Right atrium auricular region (tissue), 2 donors: ENCODE data around the gene MXI1. TPM values are rescaled to one million over a fixed set of nuclear protein-coding genes. Genes with fewer than 3 reads are reported as not detected.
"Not testable (repeated sequence)": the region's sequence is repeated elsewhere in the genome, so short reads cannot be mapped to it uniquely, and the experiment has no call there.

Experiments
- DNase-seq: peaks from one replicate; pipeline ENCODE4 v3.0.0-alpha.2; 2019; ENCODE audit warnings: low spot score
- H3K27ac ChIP-seq, 2 donors: fragments of 200-600 bp; sonication (generic); 1 replicate in 1 of 2; 2 replicates in 1 of 2; pipeline ENCODE4 v1.5.1; 2016 to 2019
- H3K27me3 ChIP-seq, 2 donors: fragments of 200-600 bp; sonication (generic); one replicate each; pipeline versions ENCODE4 v1.5.1 to v1.6.0; 2017 to 2019
- H3K36me3 ChIP-seq: fragments of 200-600 bp; sonication (generic); one replicate; pipeline ENCODE4 v1.5.1; 2016
- H3K4me1 ChIP-seq, 2 donors: fragments of 200-600 bp; sonication (generic); one replicate each; pipeline versions ENCODE4 v1.5.1 to v1.6.0; 2017 to 2019
- H3K4me3 ChIP-seq, 2 donors: fragments of 200-600 bp; sonication (generic); 1 replicate in 1 of 2; 2 replicates in 1 of 2; pipeline ENCODE4 v1.5.1; 2017 to 2019; ENCODE audit warnings: mild to moderate bottlenecking in 1 of 2, moderate library complexity in 1 of 2
- H3K9me3 ChIP-seq, 2 donors: fragments of 200-600 bp; sonication (generic); one replicate each; pipeline ENCODE4 v1.5.1; 2019
- total RNA-seq, 2 donors: library from RNA; depleted of rRNA; stranded (reverse); fragments of >200 nt; gene quantifications; one replicate each; pipeline ENCODE4 v1.1.0, GENCODE V29; 2016
- TF ChIP-seq, protein P1 (sequence below), 2 donors: fragments of 200-600 bp; sonication (generic); IDR thresholded peaks; one replicate each; pipeline ENCODE4 v1.5.1; 2019; ENCODE audit warnings: antibody characterized with exemption in 2 of 2

Gene MXI1
- total RNA-seq, 2 donors from 2014 or later = 50.8 to 78.8 TPM

DNA sequence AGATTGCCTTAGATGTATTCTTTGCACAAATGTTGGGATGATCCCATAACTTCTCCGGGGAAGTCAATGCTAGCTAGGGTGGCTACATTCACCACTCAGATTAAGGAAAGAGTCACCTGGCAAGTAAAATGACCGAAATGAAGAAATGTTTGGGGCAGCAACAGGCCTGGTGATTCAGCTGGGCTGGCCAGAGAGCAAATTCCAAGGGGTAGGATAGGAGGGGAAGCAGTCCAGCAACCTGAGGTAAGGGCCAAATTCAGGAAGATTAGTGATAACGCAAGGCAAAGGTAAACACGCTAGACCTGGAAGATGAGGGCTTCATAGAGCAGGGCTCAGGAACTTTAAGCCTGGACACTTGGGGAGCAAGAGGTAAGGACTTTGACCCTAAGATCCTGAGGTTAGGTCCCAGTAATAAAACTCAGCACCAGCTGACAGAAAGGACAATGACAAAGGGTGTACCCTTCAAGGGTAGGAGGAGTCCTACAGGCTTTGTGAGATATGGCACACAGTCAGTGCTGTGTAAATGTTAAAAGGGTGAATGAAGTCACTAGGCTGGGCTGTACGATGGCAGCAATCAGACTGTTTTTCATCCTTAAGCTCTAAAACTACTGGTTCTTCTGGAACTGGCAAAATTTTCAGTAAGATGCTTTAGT is 120.0 kb downstream of the MXI1 start:
- no peaks in the 10 kb centered on the region for H3K36me3 ChIP-seq
- no peak for DNase-seq
- H3K4me3 ChIP-seq = no peak overlapping the region
- no peaks in the 10 kb centered on the region for H3K27me3 ChIP-seq
- H3K4me1 ChIP-seq = no peaks in the 10 kb centered on the region
- peaks cover 0 to 16% of the 10 kb centered on the region in 2 donors for H3K9me3 ChIP-seq
- H3K27ac ChIP-seq = no peak overlapping the region
- TF ChIP-seq, protein P1, sequence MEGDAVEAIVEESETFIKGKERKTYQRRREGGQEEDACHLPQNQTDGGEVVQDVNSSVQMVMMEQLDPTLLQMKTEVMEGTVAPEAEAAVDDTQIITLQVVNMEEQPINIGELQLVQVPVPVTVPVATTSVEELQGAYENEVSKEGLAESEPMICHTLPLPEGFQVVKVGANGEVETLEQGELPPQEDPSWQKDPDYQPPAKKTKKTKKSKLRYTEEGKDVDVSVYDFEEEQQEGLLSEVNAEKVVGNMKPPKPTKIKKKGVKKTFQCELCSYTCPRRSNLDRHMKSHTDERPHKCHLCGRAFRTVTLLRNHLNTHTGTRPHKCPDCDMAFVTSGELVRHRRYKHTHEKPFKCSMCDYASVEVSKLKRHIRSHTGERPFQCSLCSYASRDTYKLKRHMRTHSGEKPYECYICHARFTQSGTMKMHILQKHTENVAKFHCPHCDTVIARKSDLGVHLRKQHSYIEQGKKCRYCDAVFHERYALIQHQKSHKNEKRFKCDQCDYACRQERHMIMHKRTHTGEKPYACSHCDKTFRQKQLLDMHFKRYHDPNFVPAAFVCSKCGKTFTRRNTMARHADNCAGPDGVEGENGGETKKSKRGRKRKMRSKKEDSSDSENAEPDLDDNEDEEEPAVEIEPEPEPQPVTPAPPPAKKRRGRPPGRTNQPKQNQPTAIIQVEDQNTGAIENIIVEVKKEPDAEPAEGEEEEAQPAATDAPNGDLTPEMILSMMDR (IDR thresholded peaks at IDR 0.05) = no peak

GRCh38 chr10:110330675-110331074 is 123.3 kb downstream of the MXI1 start:
- Histone ChIP-seq H3K9me3 (peaks cover 0 to 16% of the 10 kb centered on the region in 2 donors), H3K27me3 (no peaks in the 10 kb centered on the region), H3K4me1 (peaks cover 0 to 1% of the 10 kb centered on the region in 2 donors), H3K36me3 (no peaks in the 10 kb centered on the region), H3K27ac (no peak overlapping the region), H3K4me3 (no peak overlapping the region)
- no peak for DNase-seq
- TF ChIP-seq, protein P1 (IDR thresholded peaks at IDR 0.05) = no peak

DNA sequence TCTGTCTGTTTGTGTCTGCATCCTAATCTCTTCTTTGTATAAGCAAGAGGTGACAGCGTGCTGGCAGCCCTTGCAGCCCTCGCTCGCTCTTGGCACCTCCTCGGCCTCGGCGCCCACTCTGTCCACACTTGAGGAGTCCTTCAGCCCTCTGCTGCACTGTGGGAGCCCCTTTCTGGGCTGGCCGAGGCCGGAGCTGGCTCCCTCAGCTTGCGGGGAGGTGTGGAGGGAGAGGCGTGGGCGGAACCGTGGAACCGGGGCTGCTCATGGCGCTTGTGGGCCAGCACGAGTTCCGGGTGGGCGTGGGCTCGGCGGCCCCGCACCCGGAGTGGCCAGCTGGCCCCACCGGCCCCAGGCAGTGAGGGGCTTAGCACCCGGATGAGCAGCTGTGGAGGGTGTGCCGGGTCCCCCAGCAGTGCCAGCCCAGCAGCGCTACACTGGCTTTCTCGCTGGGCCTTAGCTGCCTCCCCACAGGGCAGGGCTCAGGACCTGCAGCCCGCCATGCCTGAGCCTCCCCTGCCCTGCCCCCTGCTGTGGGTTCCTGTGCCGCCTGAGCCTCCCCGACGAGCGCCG is 123.9 kb downstream of the MXI1 start:
- peaks cover 0 to 16% of the 10 kb centered on the region in 2 donors for H3K9me3 ChIP-seq
- H3K4me3 ChIP-seq, H3K27me3 ChIP-seq, H3K4me1 ChIP-seq, H3K36me3 ChIP-seq, DNase-seq, H3K27ac ChIP-seq: not testable (repeated sequence)

- Histone ChIP-seq H3K9me3 (peaks cover 0 to 16% of the 10 kb centered on the region in 2 donors), H3K36me3 (no peaks in the 10 kb centered on the region), H3K27me3 (no peaks in the 10 kb centered on the region), H3K4me3 (no peak overlapping the region), H3K4me1 (peaks cover 0 to 9% of the 10 kb centered on the region in 2 donors), H3K27ac (no peak overlapping the region)
- DNase-seq = no peak
- TF ChIP-seq, protein P1 (IDR thresholded peaks at IDR 0.05) = no peak
These were observed 126.8 kb downstream of the MXI1 start for GRCh38 chr10:110334061-110334656.

DNA sequence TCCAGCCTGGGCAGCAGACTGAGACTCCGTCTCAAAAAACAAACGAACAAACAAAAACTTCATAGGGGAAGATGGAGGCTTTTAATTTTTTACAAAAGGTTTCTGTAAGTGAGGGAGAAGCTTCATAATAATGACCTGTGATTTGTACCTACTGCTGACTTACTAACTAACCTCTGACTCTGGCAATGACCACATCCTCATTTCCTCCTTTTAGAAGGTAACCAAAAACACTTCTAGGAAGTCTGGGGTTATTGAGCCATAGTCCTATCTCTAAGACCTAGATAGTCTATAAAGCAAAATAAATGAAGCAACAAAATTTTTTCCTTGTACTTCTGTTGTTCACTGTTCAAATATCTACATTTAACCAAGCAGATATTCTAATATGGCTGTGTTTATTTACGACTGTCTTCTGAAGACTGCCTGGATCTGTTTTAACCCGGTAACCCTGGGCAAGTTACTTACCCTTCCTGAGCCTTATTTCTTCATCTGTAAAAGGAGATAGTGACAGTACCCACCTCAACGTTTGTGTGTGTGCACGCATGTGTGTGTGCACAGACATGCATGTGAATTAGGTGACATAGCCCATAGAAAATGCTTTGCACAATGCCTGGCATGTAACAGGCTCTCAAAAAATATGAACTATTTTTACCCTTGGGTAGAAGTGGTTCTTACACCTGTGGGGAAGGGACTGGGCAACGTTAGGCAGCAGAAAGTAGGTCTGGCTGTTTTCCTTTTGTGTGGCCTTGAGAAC is 128.1 kb downstream of the MXI1 start:
- TF ChIP-seq, protein P1 (IDR thresholded peaks at IDR 0.05) = no peak

More for the DNA sequence above, 128.1 kb downstream of the MXI1 start:
- Histone ChIP-seq H3K9me3 (peaks cover 0 to 5% of the 10 kb centered on the region in 2 donors), H3K27me3 (no peaks in the 10 kb centered on the region), H3K4me3 (no peak overlapping the region), H3K27ac (no peak overlapping the region), H3K4me1 (peaks cover 0 to 9% of the 10 kb centered on the region in 2 donors), H3K36me3 (no peaks in the 10 kb centered on the region)
- no peak for DNase-seq
